Measurements from ENCODE around the gene C16orf89.

DNA sequence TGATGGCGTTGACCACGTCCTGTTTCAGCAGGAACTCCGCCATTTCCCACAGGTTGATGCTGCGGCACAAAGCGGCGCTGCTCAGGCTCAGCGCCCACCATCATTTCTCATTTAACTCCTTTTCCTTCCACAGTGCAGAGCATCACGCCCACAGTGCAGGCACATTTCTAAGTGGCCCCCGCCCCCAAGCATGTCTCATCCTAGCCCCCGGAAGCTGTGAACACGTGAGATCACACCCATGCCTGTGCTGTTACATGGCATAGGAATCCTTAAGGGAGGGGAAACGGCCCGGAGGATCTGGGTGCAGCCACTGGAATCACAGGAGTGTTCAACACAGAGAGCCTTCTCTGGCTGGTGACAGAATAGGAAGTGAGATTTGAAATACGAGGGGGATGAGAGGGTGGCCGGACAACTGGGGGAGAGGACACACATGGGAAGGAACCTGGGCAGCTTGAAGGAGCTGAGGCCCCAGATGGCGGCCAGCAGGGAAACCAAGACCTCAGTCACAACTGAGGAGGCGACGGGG lies 36.7 kb downstream of the C16orf89 start:
- TF ChIP-seq, protein P1, sequence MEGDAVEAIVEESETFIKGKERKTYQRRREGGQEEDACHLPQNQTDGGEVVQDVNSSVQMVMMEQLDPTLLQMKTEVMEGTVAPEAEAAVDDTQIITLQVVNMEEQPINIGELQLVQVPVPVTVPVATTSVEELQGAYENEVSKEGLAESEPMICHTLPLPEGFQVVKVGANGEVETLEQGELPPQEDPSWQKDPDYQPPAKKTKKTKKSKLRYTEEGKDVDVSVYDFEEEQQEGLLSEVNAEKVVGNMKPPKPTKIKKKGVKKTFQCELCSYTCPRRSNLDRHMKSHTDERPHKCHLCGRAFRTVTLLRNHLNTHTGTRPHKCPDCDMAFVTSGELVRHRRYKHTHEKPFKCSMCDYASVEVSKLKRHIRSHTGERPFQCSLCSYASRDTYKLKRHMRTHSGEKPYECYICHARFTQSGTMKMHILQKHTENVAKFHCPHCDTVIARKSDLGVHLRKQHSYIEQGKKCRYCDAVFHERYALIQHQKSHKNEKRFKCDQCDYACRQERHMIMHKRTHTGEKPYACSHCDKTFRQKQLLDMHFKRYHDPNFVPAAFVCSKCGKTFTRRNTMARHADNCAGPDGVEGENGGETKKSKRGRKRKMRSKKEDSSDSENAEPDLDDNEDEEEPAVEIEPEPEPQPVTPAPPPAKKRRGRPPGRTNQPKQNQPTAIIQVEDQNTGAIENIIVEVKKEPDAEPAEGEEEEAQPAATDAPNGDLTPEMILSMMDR (IDR thresholded peaks at IDR 0.05), result no peak
- no peak for TF ChIP-seq POLR2A (IDR thresholded peaks at IDR 0.05)
